IPS-20b (cell line): ENCODE data around the gene HDAC5.

Source experiments
- H3K27ac ChIP-seq: one replicate; pipeline ENCODE4 v1.5.1; 2013; ENCODE audit warnings: low read length
- H3K27me3 ChIP-seq: 2 replicates; pipeline ENCODE4 v1.6.1; 2013; ENCODE audit warnings: mild to moderate bottlenecking, low read length, inconsistent platforms; ENCODE audit not compliant: insufficient read depth
- H3K36me3 ChIP-seq: 2 replicates; pipeline ENCODE4 v1.6.1; 2013; ENCODE audit warnings: low read depth, mild to moderate bottlenecking, inconsistent platforms, low read length, moderate library complexity; ENCODE audit not compliant: insufficient read depth
- H3K4me1 ChIP-seq: 2 replicates; pipeline ENCODE4 v1.6.1; 2013; ENCODE audit warnings: mild to moderate bottlenecking, control low read depth, inconsistent platforms, low read length, moderate library complexity; ENCODE audit not compliant: insufficient read depth
- H3K4me3 ChIP-seq: 2 replicates; pipeline ENCODE4 v1.5.1; 2013; ENCODE audit warnings: mild to moderate bottlenecking, low read length, inconsistent platforms
- H3K9ac ChIP-seq: 2 replicates; pipeline ENCODE4 v1.6.1; 2013; ENCODE audit warnings: low read depth, mild to moderate bottlenecking, inconsistent platforms, low read length, moderate library complexity
- H3K9me3 ChIP-seq: 2 replicates; pipeline ENCODE4 v1.6.1; 2013; ENCODE audit warnings: mild to moderate bottlenecking, low read depth, low read length, inconsistent platforms; ENCODE audit not compliant: insufficient read depth

HDAC5 gene

DNA sequence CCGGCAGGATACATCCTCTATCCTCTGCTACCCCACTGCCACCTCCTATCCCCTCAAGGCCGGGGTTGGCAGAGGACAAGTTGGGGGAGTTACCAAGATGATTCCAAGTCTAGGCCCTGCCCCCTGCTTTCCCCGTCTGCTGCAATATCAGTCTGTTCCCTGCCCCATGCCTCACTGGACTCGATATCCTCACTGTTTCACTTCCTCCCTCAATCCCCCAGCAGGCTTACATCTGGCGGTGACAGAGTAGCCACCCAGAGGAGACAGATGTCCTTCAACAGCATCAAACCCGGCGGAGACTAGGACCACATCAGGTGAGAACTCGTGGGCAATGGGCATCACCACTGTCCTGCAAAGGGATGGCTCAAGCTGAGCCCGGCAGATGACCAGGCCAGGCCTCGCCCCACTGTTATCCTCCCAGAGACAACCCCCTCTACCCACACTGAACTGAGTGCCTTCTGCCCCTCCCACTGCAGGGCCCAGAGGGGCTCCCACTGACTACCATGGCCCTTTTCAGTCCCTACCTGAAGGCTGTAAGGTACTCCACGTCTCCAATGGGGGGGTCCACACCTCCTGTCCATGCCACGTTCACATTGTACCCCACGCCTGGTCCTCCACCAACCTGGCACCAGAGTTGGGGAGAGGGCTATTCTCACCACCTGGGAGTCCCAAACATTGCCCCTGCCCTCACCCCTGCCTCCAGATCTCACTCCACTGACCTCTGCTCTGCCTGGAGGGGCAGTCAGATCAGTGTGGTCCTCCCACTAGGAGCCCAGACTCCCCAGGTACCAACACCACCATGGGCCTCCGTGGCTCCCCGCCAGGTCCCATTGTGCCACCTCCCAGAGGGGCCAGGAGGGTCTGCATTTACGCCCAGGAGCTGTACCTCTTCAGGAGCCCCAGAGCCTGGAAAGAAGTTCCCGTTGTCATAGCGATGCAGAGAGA, 43.3 kb downstream of the HDAC5 start:
- Histone ChIP-seq H3K9me3 (no peaks in the 10 kb centered on the region), H3K36me3 (peaks cover 84% of the 10 kb centered on the region), H3K27ac (no peak overlapping the region), H3K4me1 (no peaks in the 10 kb centered on the region), H3K4me3 (no peak overlapping the region), H3K27me3 (no peaks in the 10 kb centered on the region), H3K9ac (no peak overlapping the region)

DNA sequence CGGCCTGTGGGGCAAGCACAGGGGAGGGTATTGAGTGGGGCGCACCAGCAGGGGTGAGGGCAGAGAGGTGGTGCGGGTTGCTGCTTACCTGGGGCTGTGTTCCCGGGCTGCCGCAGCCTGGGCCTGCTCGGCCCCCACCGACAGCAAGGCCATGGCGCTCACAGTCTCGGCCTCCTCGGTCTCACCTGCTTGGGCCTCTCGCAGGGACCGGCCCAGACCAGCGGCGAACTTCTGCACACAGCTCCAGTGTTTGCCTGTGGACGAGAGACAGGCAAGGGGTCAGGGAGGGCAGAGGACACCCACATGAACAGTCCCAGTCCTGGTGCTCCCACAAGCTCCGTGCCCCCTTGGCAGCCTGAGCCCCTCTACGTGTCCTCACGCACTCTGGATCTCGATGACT, 45.0 kb downstream of the HDAC5 start:
- H3K4me3 ChIP-seq: no peak overlapping the region
- no peak overlapping the region for H3K27ac ChIP-seq
- H3K4me1 ChIP-seq: no peaks in the 10 kb centered on the region
- H3K27me3 ChIP-seq: no peaks in the 10 kb centered on the region
- peaks cover 88% of the 10 kb centered on the region for H3K36me3 ChIP-seq
- no peaks in the 10 kb centered on the region for H3K9me3 ChIP-seq
- H3K9ac ChIP-seq: no peak overlapping the region

DNA sequence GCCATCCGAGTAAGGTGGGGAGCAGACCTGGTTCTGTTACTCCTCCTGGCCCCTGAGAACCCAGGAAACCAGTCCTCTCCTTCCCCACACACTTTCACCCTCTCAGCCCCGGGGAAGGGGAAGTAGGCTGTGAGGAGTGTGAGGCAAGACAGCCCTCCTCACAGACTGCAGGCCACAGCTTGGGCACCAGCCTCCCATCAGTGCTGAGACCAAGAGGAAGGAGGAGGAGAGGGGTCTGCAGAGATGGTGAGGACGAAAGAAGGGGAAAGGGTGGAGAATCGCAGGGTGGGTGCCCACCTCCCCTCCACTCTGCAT, 45.9 kb downstream of the HDAC5 start:
- no peaks in the 10 kb centered on the region for H3K27me3 ChIP-seq
- H3K27ac ChIP-seq: no peak overlapping the region
- H3K4me1 ChIP-seq: no peaks in the 10 kb centered on the region
- no peak overlapping the region for H3K4me3 ChIP-seq
- no peak overlapping the region for H3K9ac ChIP-seq
- peaks cover 79% of the 10 kb centered on the region for H3K36me3 ChIP-seq
- H3K9me3 ChIP-seq: no peaks in the 10 kb centered on the region

DNA sequence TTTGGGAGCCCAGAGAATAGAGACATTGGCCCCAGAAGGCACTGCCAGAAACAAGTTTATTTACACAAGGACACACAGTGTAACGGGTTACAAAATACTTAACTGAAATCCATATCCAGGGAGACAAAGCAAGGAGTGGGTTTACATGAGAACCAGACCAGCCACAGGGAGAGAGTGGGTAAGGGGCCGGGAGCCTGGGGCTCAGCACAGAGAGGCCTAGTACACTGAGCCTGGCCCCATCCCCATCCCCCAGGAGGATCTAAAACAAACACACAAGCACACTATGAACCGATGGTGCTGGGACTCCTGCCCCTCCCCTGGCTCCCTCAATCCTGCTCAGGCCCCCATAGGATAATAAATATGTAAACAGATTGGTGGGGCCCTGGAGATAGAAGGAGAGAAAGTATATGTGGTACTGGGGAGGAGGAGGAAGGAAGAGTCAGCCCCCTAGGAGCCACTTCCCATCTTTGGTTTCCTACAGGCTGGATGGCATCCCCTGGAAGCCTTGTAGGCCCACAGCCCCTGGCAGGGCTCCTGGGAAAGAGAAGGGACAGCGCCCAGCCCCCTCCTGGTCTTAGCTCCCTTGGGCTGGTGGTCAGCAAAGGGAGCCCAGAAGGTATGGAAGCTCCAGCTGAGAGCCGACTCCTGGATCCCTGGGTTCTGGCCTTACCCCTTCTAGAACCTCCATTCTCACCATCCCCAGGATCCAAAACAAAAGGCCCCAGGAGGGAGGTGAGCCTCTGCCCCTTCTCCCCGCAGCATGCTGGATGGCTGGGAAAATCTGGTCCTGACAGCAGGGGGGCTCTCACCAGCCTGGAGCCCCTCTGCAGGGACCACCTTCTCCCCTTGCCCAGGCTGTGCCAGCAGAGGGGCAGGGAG, 46.5 kb downstream of the HDAC5 start:
- Histone ChIP-seq H3K9me3 (no peaks in the 10 kb centered on the region), H3K27ac (no peak overlapping the region), H3K4me3 (no peak overlapping the region), H3K9ac (no peak overlapping the region), H3K27me3 (no peaks in the 10 kb centered on the region), H3K4me1 (peaks cover 2% of the 10 kb centered on the region), H3K36me3 (peaks cover 73% of the 10 kb centered on the region)

DNA sequence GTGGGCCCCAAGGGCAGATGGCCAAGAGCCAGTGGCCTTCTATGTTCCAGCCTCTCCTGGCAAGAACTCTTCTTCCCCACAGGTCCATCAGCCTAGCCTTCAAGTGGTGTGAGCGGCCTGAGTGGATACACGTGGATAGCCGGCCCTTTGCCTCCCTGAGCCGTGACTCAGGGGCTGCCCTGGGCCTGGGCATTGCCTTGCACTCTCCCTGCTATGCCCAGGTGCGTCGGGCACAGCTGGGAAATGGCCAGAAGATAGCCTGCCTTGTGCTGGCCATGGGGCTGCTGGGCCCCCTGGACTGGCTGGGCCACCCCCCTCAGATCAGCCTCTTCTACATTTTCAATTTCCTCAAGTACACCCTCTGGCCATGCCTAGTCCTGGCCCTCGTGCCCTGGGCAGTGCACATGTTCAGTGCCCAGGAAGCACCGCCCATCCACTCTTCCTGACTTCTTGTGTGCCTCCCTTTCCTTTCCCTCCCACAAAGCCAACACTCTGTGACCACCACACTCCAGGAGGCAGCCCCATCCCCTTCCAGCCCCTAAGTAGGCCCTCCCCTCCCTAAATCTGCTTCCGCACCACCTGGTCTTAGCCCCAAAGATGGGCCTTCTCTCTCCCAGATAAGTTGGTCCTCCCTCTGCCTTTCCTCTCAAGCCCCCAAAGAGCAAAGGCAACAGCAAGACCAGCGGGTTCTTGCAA, 47.7 kb downstream of the HDAC5 start:
- Histone ChIP-seq H3K27me3 (no peaks in the 10 kb centered on the region), H3K36me3 (peaks cover 68% of the 10 kb centered on the region), H3K4me1 (peaks cover 6% of the 10 kb centered on the region), H3K9ac (no peak overlapping the region), H3K9me3 (no peaks in the 10 kb centered on the region), H3K27ac (no peak overlapping the region), H3K4me3 (no peak overlapping the region)

DNA sequence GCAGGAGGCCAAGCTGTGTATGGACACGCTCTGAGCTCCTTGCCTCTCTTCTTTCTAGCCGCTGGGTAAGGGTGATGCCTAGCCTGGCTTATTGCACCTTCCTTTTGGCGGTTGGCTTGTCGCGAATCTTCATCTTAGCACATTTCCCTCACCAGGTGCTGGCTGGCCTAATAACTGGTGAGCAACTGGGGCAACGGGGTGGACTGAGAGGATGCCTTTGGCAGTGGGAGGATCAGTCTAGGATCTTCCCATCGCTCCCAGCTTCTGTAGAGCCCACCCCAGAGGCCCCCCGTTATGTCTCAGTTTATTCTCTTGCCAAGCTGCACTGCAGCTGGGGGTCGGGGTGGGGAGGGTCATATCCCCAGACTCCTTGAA, 48.5 kb downstream of the HDAC5 start:
- H3K9ac ChIP-seq: no peak overlapping the region

DNA sequence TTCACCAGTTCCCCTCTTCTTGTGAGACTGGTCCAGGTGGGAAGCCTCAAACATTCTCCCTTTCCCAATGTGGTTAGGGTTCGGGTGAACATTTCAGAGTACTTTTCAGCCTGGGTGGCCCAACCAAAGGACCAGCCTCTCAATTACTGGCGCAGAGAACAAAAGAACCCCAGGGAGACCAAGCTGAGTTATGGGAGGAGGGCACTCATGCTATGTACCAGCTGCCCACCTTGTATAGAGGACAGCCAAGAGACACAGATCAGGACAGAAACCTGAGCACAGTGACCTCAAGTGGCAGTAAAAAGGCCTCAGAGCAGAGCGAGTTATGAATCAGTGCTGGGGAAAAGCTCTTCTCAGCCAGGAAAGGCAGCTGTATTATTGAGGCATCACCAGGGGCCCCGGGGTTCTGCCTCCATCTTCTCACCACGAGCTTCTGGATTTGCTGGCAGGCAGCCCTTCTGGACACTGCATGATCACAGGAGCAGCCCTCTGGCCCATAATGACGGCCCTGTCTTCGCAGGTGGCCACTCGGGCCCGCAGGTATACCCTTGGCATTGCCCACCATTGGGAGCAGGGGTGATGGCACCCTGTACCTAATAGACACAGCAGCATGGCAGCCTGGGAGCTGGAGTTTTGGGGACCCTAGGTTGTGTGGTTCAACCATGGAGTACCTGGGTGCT, 49.1 kb downstream of the HDAC5 start:
- Histone ChIP-seq H3K4me1 (peaks cover 10% of the 10 kb centered on the region), H3K9me3 (no peaks in the 10 kb centered on the region), H3K27me3 (no peaks in the 10 kb centered on the region), H3K9ac (no peak overlapping the region), H3K4me3 (no peak overlapping the region), H3K36me3 (peaks cover 55% of the 10 kb centered on the region), H3K27ac (no peak overlapping the region)

More for the DNA sequence above, 48.5 kb downstream of the HDAC5 start:
- H3K4me1 ChIP-seq: peaks cover 9% of the 10 kb centered on the region
- H3K9me3 ChIP-seq: no peaks in the 10 kb centered on the region
- peaks cover 59% of the 10 kb centered on the region for H3K36me3 ChIP-seq
- H3K27me3 ChIP-seq: no peaks in the 10 kb centered on the region
- no peak overlapping the region for H3K27ac ChIP-seq
- no peak overlapping the region for H3K4me3 ChIP-seq

DNA sequence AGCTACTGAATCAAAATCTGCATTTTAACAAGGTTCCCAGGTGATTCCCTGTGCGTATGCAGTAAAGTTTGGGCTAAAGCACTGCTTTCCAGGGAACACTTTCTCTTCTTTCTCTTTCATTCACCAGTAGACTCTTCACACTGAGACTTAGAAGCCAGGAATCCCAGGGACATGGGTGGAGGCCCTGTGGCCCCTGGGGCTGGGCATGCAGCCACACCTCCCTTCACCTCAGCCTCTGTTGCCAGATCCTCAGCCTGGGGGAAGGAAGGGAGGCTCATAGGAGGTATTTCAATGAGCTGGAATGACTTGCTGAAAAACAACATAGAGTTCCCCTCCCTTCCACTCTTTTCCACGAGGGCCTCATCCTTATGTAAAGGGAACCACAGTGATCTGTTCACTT, 51.7 kb downstream of the HDAC5 start:
- Histone ChIP-seq H3K27me3 (no peaks in the 10 kb centered on the region), H3K27ac (peak overlapping the region; percentile 65), H3K4me3 (peak overlapping the region; percentile 93), H3K9me3 (no peaks in the 10 kb centered on the region), H3K9ac (peak overlapping the region; percentile 83), H3K36me3 (peaks cover 32% of the 10 kb centered on the region), H3K4me1 (peaks cover 10% of the 10 kb centered on the region)

DNA sequence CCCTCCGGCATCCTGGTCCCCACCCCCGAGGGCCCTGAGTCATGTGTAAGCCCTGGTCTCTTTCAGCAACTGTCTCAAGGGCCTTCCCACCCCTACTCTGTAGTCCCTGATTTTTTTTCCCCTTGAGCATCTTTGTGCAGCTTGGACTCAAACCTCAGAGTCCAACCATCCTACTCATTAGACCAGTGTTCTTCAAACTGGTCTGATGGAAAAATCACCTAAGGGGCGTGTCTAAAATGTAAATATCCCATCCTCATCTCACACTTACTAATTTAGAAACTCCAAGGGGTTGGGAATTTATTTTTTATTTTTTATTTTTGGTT, 52.3 kb downstream of the HDAC5 start:
- H3K9me3 ChIP-seq: no peaks in the 10 kb centered on the region
- H3K27me3 ChIP-seq: no peaks in the 10 kb centered on the region
- H3K4me1 ChIP-seq: peaks cover 10% of the 10 kb centered on the region
- H3K36me3 ChIP-seq: peaks cover 26% of the 10 kb centered on the region
- peak overlapping the region; percentile 83 for H3K9ac ChIP-seq
- peak overlapping the region; percentile 93 for H3K4me3 ChIP-seq
- H3K27ac ChIP-seq: peak overlapping the region; percentile 54

DNA sequence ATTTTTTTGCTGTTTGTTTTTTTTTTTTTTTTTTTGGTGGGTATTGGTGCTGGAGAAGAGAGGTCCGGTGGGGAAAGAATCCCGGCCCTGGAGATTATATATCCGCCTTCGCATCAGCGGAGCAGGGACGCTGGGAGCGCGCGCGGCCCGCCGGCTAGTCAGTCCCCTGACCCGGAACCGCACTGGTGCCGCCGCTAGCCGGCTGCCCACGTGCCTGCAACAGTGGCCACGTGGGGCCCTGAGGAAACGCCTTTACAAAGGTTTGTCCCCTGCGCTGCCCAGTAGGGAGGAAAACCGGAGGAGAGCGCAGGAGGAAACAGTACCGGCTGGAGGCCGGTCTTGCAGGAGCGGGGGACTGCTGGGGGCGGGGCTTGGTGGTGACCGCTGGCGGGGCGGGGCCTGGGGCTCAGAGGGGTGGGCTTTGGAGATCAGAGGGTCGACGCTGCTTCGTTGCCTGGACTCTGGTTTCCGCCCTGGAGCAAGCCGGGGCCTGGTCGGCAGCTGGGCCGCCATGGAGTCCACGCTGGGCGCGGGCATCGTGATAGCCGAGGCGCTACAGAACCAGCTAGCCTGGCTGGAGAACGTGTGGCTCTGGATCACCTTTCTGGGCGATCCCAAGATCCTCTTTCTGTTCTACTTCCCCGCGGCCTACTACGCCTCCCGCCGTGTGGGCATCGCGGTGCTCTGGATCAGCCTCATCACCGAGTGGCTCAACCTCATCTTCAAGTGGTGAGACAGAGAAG, 52.8 kb downstream of the HDAC5 start, which contains the start of gene G6PC3:
G6PC3 (plus strand) TSS at position 281 of the 743 bp plus-strand sequence; CDS start at position 512, 231 bp downstream.
- Histone ChIP-seq H3K9ac (peak within 1 kb of the TSS; percentile 83), H3K27me3 (no peaks in the 10 kb centered on the region), H3K27ac (peak within 1 kb of the TSS; percentile 70), H3K4me1 (peaks cover 10% of the 10 kb centered on the region), H3K36me3 (peaks cover 21% of the 10 kb centered on the region), H3K4me3 (peak within 1 kb of the TSS; percentile 93), H3K9me3 (no peaks in the 10 kb centered on the region)
